Measurements from ENCODE around the gene DAGLA. TPM values are rescaled to one million over a fixed set of nuclear protein-coding genes. Genes with fewer than 3 reads are reported as not detected.

Gene DAGLA
- total and polyA plus RNA-seq, 2 of the 13 experiments (the other 11 are each of a cell fraction or from before 2014, with no cell fraction given) = 2.6 to 3.9 TPM

DNA sequence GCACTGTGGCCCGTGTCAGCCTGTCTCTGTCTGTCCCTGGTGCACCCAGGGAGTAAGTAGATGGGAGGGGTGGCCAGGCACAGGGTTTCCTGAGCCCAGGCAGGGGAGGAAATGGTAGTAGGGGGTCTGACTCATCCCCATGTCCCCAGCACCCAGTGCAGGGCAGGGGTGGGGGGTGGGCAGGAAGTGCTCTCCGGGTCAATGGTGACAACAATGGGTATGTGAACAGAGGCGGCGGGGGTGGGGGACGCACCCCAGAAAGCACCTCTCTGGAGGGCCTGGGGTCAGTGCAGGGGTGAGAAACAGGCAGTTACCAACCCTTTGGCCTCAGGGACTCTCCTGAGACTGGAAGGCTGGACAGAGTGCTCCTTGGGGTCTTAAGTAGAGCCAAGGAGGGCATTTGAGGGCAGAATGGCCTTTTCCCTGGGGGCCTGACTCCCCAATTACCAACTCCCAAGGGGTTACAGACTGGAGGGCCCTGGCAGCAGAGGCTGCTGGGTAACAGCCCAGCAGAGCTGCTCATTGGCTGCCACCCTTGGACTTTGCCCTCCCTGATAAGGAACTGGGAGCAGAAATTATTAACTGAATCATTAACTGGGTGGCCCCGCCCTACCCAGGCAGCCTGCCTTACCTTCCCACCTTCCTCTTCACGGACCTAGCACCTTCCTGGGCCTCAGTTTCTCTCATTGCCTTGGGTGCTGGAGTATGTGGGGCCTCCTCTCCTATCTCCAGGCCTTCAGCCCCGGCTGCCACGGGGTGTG is 76.4 kb downstream of the DAGLA start (continued):
- TF ChIP-seq FOSL2 (CRISPR knock-in tag; IDR thresholded peaks at IDR 0.05) (peak; percentile 90), ZNF317 (CRISPR knock-in tag; IDR thresholded peaks at IDR 0.05) (no peak), SSRP1 (CRISPR knock-in tag; IDR thresholded peaks at IDR 0.05) (no peak; the same call in 1 of the 2 replicates), FIP1L1 (IDR thresholded peaks at IDR 0.05; ENCODE audit: borderline replicate concordance, insufficient read depth, low read depth, low read length) (no peak), RAD51 (IDR thresholded peaks at IDR 0.05; ENCODE audit: borderline replicate concordance) (no peak), HDAC6 (IDR thresholded peaks at IDR 0.05; ENCODE audit: low read depth, low read length) (no peak), GMEB2 (CRISPR knock-in tag; IDR thresholded peaks at IDR 0.05; ENCODE audit: low read depth) (no peak), SNAPC2 (CRISPR knock-in tag; IDR thresholded peaks at IDR 0.05) (no peak), RBFOX2 (IDR thresholded peaks at IDR 0.05; ENCODE audit: low read depth, low read length) (peak; percentile 74), ZNF674 (CRISPR knock-in tag; IDR thresholded peaks at IDR 0.05; ENCODE audit: low read depth) (no peak), NFAT5 (CRISPR knock-in tag; IDR thresholded peaks at IDR 0.05) (no peak), ISL2 (CRISPR knock-in tag; IDR thresholded peaks at IDR 0.05) (no peak; the same call in none of the 2 replicates), ZXDC (CRISPR knock-in tag; IDR thresholded peaks at IDR 0.05) (peak; percentile 99), AFF4 (CRISPR knock-in tag; IDR thresholded peaks at IDR 0.05) (no peak), ZKSCAN5 (CRISPR knock-in tag; IDR thresholded peaks at IDR 0.05) (no peak), POLR2A (IDR thresholded peaks at IDR 0.05; ENCODE audit: insufficient read depth in 1 of 2, low read depth in 2 of 2, low read length in 2 of 2) (peak in 1 of 2 experiments; percentile 96; a peak in 2 of 4 replicates), NFE2L2 (IDR thresholded peaks at IDR 0.05; ENCODE audit: low read length) (no peak)
